ENCODE data around the gene LINC00237. TPM values are rescaled to one million over a fixed set of nuclear protein-coding genes. Genes with fewer than 3 reads are reported as not detected.

Gene LINC00237
- total RNA-seq, 1 experiment from 2014 or later: 0.90 TPM

- no peak overlapping the region for H3K4ac ChIP-seq (ENCODE audit: low read depth, low read length)
- H2BK20ac ChIP-seq (ENCODE audit: low read depth, low read length, poor library complexity, severe bottlenecking): no peak overlapping the region
- Mint-ChIP-seq H3K4me1 (no peaks in the 10 kb centered on the region), H3K9me3 (peaks cover 5 to 6% of the 10 kb centered on the region in 2 experiments; a peak in 2 of 5 replicates), H3K27ac (no peak overlapping the region), H3K27me3 (ENCODE audit: low read depth) (no peaks in the 10 kb centered on the region; the same call in 1 of the 2 replicates), H3K36me3 (ENCODE audit: insufficient read depth in 1 of 3, low read depth in 3 of 3) (peaks cover 0 to 6% (median 0%) of the 10 kb centered on the region in 3 experiments; a peak in 2 of 7 replicates), H3K4me3 (no peak overlapping the region)
- H3K79me2 ChIP-seq (ENCODE audit: insufficient read depth, low read length): no peaks in the 10 kb centered on the region
- no peak overlapping the region for H3K9ac ChIP-seq (ENCODE audit: extremely low read depth, insufficient read length, low read length)
- no peak overlapping the region for H3T11ph ChIP-seq (ENCODE audit: low read length)
- H3K56ac ChIP-seq (ENCODE audit: insufficient read length, low read depth, low read length): no peak overlapping the region
- H4K8ac ChIP-seq (replicated peaks; ENCODE audit: insufficient read length, low read depth, low read length): no peak overlapping the region
- no peak for DNase-seq
- H3K27me3 ChIP-seq (ENCODE audit: insufficient read depth, low read length): no peaks in the 10 kb centered on the region
- no peak overlapping the region for H2BK120ac ChIP-seq (ENCODE audit: low read depth, low read length, poor library complexity, severe bottlenecking)
- H4K91ac ChIP-seq (ENCODE audit: insufficient read length, low read depth, low read length): no peak overlapping the region
- no peak overlapping the region for H3K4me2 ChIP-seq (ENCODE audit: insufficient read depth, insufficient read length, low read length)
- H3K9me3 ChIP-seq (ENCODE audit: control insufficient read depth, low read depth, low read length): no peaks in the 10 kb centered on the region
- TF ChIP-seq CTCF (conservative IDR thresholded peaks at IDR 0.05): no peak
- H3K23ac ChIP-seq (ENCODE audit: insufficient read length, low read depth, low read length): no peak overlapping the region
- no peaks in the 10 kb centered on the region for H3K23me2 ChIP-seq (ENCODE audit: insufficient read length, low read depth, low read length, poor library complexity, severe bottlenecking)
- no peak overlapping the region for H2BK5ac ChIP-seq (ENCODE audit: insufficient read length, low read length)
- H3K27ac ChIP-seq (ENCODE audit: insufficient read length, low read depth, low read length): no peak overlapping the region
- no peak overlapping the region for H2AK5ac ChIP-seq (ENCODE audit: insufficient read length, low read length)
- H3K14ac ChIP-seq (ENCODE audit: insufficient read depth, low read length): no peak overlapping the region
- H4K20me1 ChIP-seq (ENCODE audit: control insufficient read depth, insufficient read depth, insufficient read length): no peaks in the 10 kb centered on the region
- H2AFZ ChIP-seq (ENCODE audit: low read length): no peak overlapping the region
- H3K79me1 ChIP-seq (ENCODE audit: insufficient read depth, low read depth, low read length, poor library complexity, severe bottlenecking): no peaks in the 10 kb centered on the region
- no peak overlapping the region for H3K18ac ChIP-seq (ENCODE audit: insufficient read length, low read depth, low read length)
- H4K5ac ChIP-seq (ENCODE audit: insufficient read length, low read depth, low read length): no peak overlapping the region
- H2BK15ac ChIP-seq (ENCODE audit: low read depth, low read length): no peak overlapping the region
- no peaks in the 10 kb centered on the region for H3K4me1 ChIP-seq (ENCODE audit: insufficient read depth, low read length)
- no peak overlapping the region for H2BK12ac ChIP-seq (ENCODE audit: insufficient read length, low read depth, low read length)
Observed at GRCh38 chr20:21064924-21065323, 41.2 kb downstream of the LINC00237 start.

Data from H9 (cell line).